Progenitor cell of endocrine pancreas (in vitro differentiated cells): Measurements from ENCODE around the gene S100A2. TPM values are rescaled to one million over a fixed set of nuclear protein-coding genes. Genes with fewer than 3 reads are reported as not detected.

ENCODE experiments used
- DNase-seq: peaks from one replicate; pipeline ENCODE4 v3.0.0; 2021; ENCODE audit warnings: low spot score; ENCODE audit not compliant: unreplicated experiment
- H3K27ac Mint-ChIP-seq: 2 replicates; pipeline ENCODE4 v1.8.0; 2021; ENCODE audit warnings: mild to moderate bottlenecking, moderate library complexity, mixed read lengths
- H3K27me3 Mint-ChIP-seq: 2 replicates; pipeline ENCODE4 v1.8.0; 2021; ENCODE audit warnings: mixed read lengths
- H3K36me3 Mint-ChIP-seq: 2 replicates; pipeline ENCODE4 v1.8.0; 2022; ENCODE audit warnings: mixed read lengths; ENCODE audit not compliant: insufficient read depth
- H3K4me1 Mint-ChIP-seq: 2 replicates; pipeline ENCODE4 v1.8.0; 2021; ENCODE audit warnings: low read depth, mixed read lengths
- H3K4me3 Mint-ChIP-seq: 2 replicates; pipeline ENCODE4 v1.8.0; 2021; ENCODE audit warnings: low read depth, mild to moderate bottlenecking, moderate library complexity, mixed read lengths
- H3K9me3 Mint-ChIP-seq: 2 replicates; pipeline ENCODE4 v1.8.0; 2021; ENCODE audit warnings: low read depth, mixed read lengths
- total RNA-seq: library from RNA; stranded (reverse); gene quantifications from 2 replicates; pipeline ENCODE4 v1.2.1, GENCODE V29; 2021
- TF ChIP-seq, protein P1 (sequence below): fragments of 200-600 bp; sonication (generic); IDR thresholded peaks from one replicate; pipeline ENCODE4 v1.5.0; 2021; ENCODE audit warnings: antibody characterized with exemption, mild to moderate bottlenecking; ENCODE audit not compliant: unreplicated experiment

S100A2 gene
- total RNA-seq, 1 donor from 2014 or later: 0.36 TPM

DNA sequence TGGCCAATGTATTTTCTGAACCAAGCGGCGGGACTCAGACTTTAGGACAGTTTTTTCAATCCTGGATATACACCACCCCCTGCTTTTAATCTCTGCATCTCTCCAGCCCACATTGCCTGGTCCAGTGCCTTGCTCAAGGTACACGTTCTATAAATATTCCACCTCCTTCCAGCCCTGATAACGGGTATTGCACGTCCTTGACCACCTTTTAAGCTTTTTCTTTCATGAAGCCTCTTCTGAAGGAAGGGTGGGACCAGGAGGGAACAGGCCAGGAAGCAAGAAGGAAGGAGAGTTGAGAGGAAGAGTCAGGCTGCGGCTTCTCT lies 43.9 kb upstream of the S100A2 start:
- Mint-ChIP-seq H3K36me3 (peaks cover 8% of the 10 kb centered on the region), H3K27me3 (no peaks in the 10 kb centered on the region), H3K27ac (no peak overlapping the region), H3K4me3 (peak overlapping the region; percentile 43), H3K4me1 (peaks cover 40% of the 10 kb centered on the region), H3K9me3 (no peaks in the 10 kb centered on the region)
- TF ChIP-seq, protein P1, sequence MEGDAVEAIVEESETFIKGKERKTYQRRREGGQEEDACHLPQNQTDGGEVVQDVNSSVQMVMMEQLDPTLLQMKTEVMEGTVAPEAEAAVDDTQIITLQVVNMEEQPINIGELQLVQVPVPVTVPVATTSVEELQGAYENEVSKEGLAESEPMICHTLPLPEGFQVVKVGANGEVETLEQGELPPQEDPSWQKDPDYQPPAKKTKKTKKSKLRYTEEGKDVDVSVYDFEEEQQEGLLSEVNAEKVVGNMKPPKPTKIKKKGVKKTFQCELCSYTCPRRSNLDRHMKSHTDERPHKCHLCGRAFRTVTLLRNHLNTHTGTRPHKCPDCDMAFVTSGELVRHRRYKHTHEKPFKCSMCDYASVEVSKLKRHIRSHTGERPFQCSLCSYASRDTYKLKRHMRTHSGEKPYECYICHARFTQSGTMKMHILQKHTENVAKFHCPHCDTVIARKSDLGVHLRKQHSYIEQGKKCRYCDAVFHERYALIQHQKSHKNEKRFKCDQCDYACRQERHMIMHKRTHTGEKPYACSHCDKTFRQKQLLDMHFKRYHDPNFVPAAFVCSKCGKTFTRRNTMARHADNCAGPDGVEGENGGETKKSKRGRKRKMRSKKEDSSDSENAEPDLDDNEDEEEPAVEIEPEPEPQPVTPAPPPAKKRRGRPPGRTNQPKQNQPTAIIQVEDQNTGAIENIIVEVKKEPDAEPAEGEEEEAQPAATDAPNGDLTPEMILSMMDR: no peak
- no peak for DNase-seq

DNA sequence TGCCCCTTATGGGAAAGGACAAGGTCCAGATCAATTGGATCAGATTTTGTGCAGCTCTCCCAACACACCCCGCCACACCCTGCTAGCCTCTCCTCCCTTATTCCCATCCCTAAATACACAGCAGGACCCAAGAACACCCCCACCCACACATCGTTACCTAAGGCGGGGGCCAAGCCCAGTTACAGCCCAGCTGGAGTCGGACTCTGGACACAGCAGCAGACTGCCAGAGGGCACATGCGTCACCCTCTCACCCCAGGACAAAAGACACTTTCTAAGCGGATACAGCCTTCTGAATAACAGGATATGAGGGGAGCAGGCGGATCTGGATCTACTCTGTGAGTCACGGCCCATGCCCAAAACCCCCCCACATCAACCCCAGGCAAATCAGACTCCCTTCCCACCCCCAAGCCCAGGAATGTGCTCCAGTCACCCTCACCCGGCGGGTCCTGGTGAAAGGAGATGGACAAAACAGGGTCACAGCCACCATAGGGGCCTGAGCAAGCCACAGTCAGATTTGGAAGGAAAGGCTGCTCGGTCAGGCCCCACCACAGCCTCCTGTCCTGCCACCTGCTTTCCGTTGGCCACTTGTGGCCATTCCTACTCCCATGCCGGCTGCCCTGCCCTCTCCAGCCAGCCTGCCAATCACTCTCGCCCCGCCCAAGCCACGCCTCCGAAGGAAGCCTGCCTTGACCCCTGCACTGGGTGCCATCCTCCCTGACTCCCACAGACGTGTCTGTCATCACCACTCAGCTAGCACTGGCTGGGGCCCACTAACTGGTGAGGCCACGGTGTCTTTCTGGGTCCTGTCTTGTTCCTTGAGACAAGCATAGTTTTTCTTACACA lies 43.3 kb upstream of the S100A2 start:
- Mint-ChIP-seq H3K36me3 (peaks cover 8% of the 10 kb centered on the region), H3K4me1 (peaks cover 40% of the 10 kb centered on the region), H3K9me3 (no peaks in the 10 kb centered on the region), H3K4me3 (peak overlapping the region; percentile 43), H3K27me3 (no peaks in the 10 kb centered on the region), H3K27ac (no peak overlapping the region)
- TF ChIP-seq, protein P1: no peak
- no peak for DNase-seq

DNA sequence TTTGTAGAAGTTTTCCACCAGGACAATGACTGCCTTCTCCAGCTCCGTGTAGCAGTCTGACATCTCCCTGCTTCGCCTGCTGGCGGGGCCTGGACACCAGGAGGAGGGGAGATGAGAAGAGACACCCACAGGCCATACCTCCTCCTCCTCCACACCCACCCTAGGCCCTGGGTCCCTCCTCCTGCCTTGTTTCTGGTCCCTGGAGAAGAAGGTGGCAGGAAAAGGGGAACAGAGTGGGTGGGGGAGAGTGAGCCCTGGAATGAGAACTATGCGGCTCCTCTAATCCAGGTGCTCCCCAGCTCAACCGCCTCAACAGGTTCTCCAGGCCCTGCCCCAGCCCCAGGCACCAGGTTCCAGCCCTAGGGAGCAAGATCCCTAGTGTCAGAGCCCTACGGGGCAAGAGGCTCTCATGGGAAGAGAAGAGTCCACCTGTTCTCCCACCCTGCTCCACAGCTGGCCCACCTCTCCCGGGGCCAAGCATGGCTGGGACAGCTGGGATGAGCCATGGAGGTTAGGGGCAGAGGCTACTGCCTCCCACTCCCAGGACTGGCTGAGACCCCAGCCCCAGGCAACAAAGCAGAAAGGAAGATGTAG lies 42.5 kb upstream of the S100A2 start:
- H3K9me3 Mint-ChIP-seq: no peaks in the 10 kb centered on the region
- no peak overlapping the region for H3K4me3 Mint-ChIP-seq
- no peak for DNase-seq
- peaks cover 8% of the 10 kb centered on the region for H3K36me3 Mint-ChIP-seq
- H3K27me3 Mint-ChIP-seq: no peaks in the 10 kb centered on the region
- TF ChIP-seq, protein P1: no peak
- H3K27ac Mint-ChIP-seq: peak overlapping the region; percentile 16
- H3K4me1 Mint-ChIP-seq: peaks cover 37% of the 10 kb centered on the region

DNA sequence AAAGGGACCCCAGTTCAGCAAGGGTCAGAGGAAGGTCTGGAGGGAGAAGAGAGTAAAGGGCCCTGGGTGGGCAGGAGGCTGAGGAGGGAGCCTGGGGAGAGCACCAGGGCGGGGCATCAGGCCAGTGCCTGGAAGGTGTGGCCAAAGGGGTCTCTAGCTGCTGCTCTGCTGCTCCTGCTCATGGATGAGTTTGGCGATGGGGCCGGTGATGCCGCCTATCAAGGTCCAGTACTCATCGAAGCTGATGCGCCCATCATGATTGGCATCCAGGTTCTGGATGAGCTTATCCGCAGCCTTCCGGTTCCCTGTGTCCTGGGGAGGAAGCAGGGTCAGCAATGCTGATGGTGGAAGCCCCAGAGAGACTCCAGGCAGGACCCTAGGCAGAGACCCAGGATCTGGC lies 41.7 kb upstream of the S100A2 start:
- Mint-ChIP-seq H3K9me3 (no peaks in the 10 kb centered on the region), H3K27me3 (no peaks in the 10 kb centered on the region), H3K4me1 (peaks cover 32% of the 10 kb centered on the region), H3K27ac (no peak overlapping the region), H3K36me3 (peaks cover 8% of the 10 kb centered on the region), H3K4me3 (no peak overlapping the region)
- no peak for DNase-seq
- TF ChIP-seq, protein P1: no peak

DNA sequence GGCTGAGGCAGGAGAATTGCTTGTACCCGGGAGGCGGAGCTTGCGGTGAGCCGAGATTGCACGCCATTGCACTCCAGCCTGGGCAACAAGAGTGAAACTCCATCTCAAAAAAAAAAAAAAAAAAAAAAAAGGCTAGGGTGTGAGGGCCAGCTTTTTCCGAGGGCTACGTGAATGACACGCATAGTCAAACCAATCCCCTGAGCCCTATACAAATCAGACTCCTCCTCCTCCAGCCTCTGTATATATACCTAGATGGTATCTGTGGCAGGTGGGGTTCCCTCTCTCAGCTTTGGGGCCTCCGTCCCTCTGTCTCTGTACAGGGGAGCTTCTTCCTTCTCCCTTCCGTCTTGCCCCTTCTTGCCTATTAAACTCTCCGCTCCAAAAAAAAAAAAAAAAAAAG lies 40.5 kb upstream of the S100A2 start:
- no peak for DNase-seq
- Mint-ChIP-seq H3K36me3 (peaks cover 8% of the 10 kb centered on the region), H3K4me3 (no peak overlapping the region), H3K4me1 (peaks cover 20% of the 10 kb centered on the region), H3K27ac (no peak overlapping the region), H3K9me3 (no peaks in the 10 kb centered on the region), H3K27me3 (no peaks in the 10 kb centered on the region)
- TF ChIP-seq, protein P1: no peak
